Measurements from ENCODE around the gene CARHSP1. TPM values are rescaled to one million over a fixed set of nuclear protein-coding genes. Genes with fewer than 3 reads are reported as not detected.

CARHSP1 gene
- polyA plus RNA-seq, 3 donors = 32.0 to 60.3 (median 52.0) TPM

GRCh38 chr16:8855051-8855786 is 13.6 kb downstream of the CARHSP1 start:
- DNase-seq = no peak
- TF ChIP-seq CTCF (IDR thresholded peaks at IDR 0.05) = no peak
- Histone ChIP-seq H3K4me1 (ENCODE audit: control insufficient read depth in 1 of 2, insufficient read depth in 2 of 2, low read length in 2 of 2) (peaks cover 7 to 10% of the 10 kb centered on the region in 2 donors), H3K4me2 (replicated peaks; ENCODE audit: extremely low read depth, low read length, poor library complexity, severe bottlenecking) (no peak overlapping the region), H3K9ac (ENCODE audit: insufficient read depth, low read length, poor library complexity, severe bottlenecking) (no peak overlapping the region), H3K4me3 (replicated peaks in 1 of 3; ENCODE audit: low read depth in 2 of 3, low read length in 3 of 3) (no peak overlapping the region), H3K27me3 (ENCODE audit: control insufficient read depth in 2 of 2, insufficient read depth in 2 of 2, low read length in 2 of 2) (no peaks in the 10 kb centered on the region), H2AFZ (ENCODE audit: insufficient read depth, low read depth, low read length, poor library complexity, severe bottlenecking) (no peak overlapping the region), H3K9me3 (replicated peaks in 1 of 2; ENCODE audit: control insufficient read depth in 1 of 2, insufficient read depth in 1 of 2, low read length in 2 of 2) (no peaks in the 10 kb centered on the region), H3K79me2 (ENCODE audit: insufficient read depth, low read length) (peaks cover 17% of the 10 kb centered on the region), H3K27ac (ENCODE audit: low read depth in 1 of 2, low read length in 2 of 2) (no peak overlapping the region), H4K20me1 (ENCODE audit: insufficient read depth, low read length) (peaks cover 44% of the 10 kb centered on the region), H3K36me3 (replicated peaks in 1 of 2; ENCODE audit: control insufficient read depth in 1 of 2, insufficient read depth in 2 of 2, low read length in 2 of 2) (peaks cover 48 to 79% of the 10 kb centered on the region in 2 donors)
- Mint-ChIP-seq H3K9me3 (peaks cover 0 to 4% (median 0%) of the 10 kb centered on the region in 7 donors), H3K27me3 (ENCODE audit: low read depth in 3 of 3) (peaks cover 0 to 6% (median 3%) of the 10 kb centered on the region in 3 donors), H3K27ac (peak overlapping the region in 2 of 7 donors; percentile 36 to 42), H3K36me3 (peaks cover 70 to 95% of the 10 kb centered on the region in 2 donors), H3K4me3 (no peak overlapping the region), H3K4me1 (peaks cover 16% of the 10 kb centered on the region)
- 96% methylated on average over 6 of the region's 11 CpGs for WGBS (ENCODE audit: insufficient coverage)
- intact Hi-C loops (cut with micrococcal nuclease) = no loop called here

GRCh38 chr16:8854298-8854948 is 14.4 kb downstream of the CARHSP1 start:
- Histone ChIP-seq H2AFZ (ENCODE audit: insufficient read depth, low read depth, low read length, poor library complexity, severe bottlenecking) (no peak overlapping the region), H3K4me1 (ENCODE audit: control insufficient read depth in 1 of 2, insufficient read depth in 2 of 2, low read length in 2 of 2) (peaks cover 15 to 18% of the 10 kb centered on the region in 2 donors), H3K9ac (ENCODE audit: insufficient read depth, low read length, poor library complexity, severe bottlenecking) (no peak overlapping the region), H3K4me3 (replicated peaks in 1 of 3; ENCODE audit: low read depth in 2 of 3, low read length in 3 of 3) (no peak overlapping the region), H3K79me2 (ENCODE audit: insufficient read depth, low read length) (peaks cover 11% of the 10 kb centered on the region), H3K36me3 (replicated peaks in 1 of 2; ENCODE audit: control insufficient read depth in 1 of 2, insufficient read depth in 2 of 2, low read length in 2 of 2) (peaks cover 48 to 79% of the 10 kb centered on the region in 2 donors), H3K27me3 (ENCODE audit: control insufficient read depth in 2 of 2, insufficient read depth in 2 of 2, low read length in 2 of 2) (no peaks in the 10 kb centered on the region), H4K20me1 (ENCODE audit: insufficient read depth, low read length) (peaks cover 44% of the 10 kb centered on the region), H3K9me3 (replicated peaks in 1 of 2; ENCODE audit: control insufficient read depth in 1 of 2, insufficient read depth in 1 of 2, low read length in 2 of 2) (no peaks in the 10 kb centered on the region), H3K4me2 (replicated peaks; ENCODE audit: extremely low read depth, low read length, poor library complexity, severe bottlenecking) (no peak overlapping the region), H3K27ac (ENCODE audit: low read depth in 1 of 2, low read length in 2 of 2) (no peak overlapping the region)
- intact Hi-C loops (cut with micrococcal nuclease) = no loop called here
- Mint-ChIP-seq H3K4me3 (no peak overlapping the region), H3K27me3 (ENCODE audit: low read depth in 3 of 3) (peaks cover 0 to 6% (median 3%) of the 10 kb centered on the region in 3 donors), H3K36me3 (peaks cover 75 to 96% of the 10 kb centered on the region in 2 donors), H3K27ac (no peak overlapping the region), H3K9me3 (peaks cover 0 to 4% (median 0%) of the 10 kb centered on the region in 7 donors), H3K4me1 (peaks cover 24% of the 10 kb centered on the region)
- no CpG with 5 or more reads among the region's 9 CpGs for WGBS (ENCODE audit: insufficient coverage)
- no peak for DNase-seq
- no peak for TF ChIP-seq CTCF (IDR thresholded peaks at IDR 0.05)
